ENCODE measurements around the gene NBEAL2.

The NBEAL2 gene

DNA sequence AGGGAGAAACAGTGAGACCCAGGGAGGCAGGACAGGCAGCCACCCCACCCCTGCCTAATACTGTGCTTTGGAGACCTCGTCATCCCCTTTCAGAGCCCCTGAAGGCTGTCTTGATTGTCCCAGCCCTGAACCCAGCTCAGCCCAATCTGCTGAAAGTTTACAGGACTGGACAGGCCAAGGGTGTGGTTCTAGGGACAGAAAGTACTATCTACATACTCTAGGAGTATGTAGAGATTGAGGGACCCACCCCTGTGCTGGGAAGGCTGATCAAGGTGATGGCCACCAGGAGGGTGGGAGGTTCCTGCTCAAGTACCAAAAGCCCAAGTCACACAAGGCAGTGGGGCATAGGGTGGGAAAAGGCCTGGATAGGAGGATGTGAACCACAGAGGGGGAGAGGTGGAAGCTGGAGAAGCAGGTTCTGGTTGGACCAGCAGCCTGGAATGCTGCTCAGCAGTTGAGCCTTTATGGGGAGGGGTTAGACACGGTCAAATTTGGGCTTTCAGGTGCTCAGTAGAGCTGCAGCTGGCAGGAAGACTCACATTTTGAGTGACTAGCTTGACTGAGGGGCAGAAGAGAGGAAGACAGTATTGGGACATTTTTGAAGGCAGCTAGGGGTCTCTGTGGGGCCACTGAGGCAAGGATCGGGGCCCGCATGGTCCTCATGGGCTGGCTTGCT is 6.7 kb downstream of the NBEAL2 start:
- no peak for ATAC-seq
- TF ChIP-seq, protein P1, sequence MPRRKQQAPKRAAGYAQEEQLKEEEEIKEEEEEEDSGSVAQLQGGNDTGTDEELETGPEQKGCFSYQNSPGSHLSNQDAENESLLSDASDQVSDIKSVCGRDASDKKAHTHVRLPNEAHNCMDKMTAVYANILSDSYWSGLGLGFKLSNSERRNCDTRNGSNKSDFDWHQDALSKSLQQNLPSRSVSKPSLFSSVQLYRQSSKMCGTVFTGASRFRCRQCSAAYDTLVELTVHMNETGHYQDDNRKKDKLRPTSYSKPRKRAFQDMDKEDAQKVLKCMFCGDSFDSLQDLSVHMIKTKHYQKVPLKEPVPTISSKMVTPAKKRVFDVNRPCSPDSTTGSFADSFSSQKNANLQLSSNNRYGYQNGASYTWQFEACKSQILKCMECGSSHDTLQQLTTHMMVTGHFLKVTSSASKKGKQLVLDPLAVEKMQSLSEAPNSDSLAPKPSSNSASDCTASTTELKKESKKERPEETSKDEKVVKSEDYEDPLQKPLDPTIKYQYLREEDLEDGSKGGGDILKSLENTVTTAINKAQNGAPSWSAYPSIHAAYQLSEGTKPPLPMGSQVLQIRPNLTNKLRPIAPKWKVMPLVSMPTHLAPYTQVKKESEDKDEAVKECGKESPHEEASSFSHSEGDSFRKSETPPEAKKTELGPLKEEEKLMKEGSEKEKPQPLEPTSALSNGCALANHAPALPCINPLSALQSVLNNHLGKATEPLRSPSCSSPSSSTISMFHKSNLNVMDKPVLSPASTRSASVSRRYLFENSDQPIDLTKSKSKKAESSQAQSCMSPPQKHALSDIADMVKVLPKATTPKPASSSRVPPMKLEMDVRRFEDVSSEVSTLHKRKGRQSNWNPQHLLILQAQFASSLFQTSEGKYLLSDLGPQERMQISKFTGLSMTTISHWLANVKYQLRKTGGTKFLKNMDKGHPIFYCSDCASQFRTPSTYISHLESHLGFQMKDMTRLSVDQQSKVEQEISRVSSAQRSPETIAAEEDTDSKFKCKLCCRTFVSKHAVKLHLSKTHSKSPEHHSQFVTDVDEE (CRISPR knock-in tag; IDR thresholded peaks at IDR 0.05) = no peak
- TF ChIP-seq PPARA (CRISPR knock-in tag; IDR thresholded peaks at IDR 0.05; ENCODE audit: borderline replicate concordance) = no peak

- ATAC-seq = no peak
- TF ChIP-seq GLIS3 (CRISPR knock-in tag; IDR thresholded peaks at IDR 0.05) = no peak
- TF ChIP-seq, protein P1 (CRISPR knock-in tag; IDR thresholded peaks at IDR 0.05) = no peak
- no peak for TF ChIP-seq BACH2 (CRISPR knock-in tag; IDR thresholded peaks at IDR 0.05; ENCODE audit: borderline replicate concordance)
- TF ChIP-seq PATZ1 (CRISPR knock-in tag; IDR thresholded peaks at IDR 0.05; ENCODE audit: borderline replicate concordance) = no peak
Observed at GRCh38 chr3:46986782-46987310, 7.4 kb downstream of the NBEAL2 start.

GRCh38 chr3:46987319-46987742 is 7.9 kb downstream of the NBEAL2 start:
- TF ChIP-seq ARNTL (CRISPR knock-in tag; IDR thresholded peaks at IDR 0.05; ENCODE audit: borderline replicate concordance, low read depth) (no peak), ZFP30 (CRISPR knock-in tag; IDR thresholded peaks at IDR 0.05) (no peak), ISL1 (CRISPR knock-in tag; IDR thresholded peaks at IDR 0.05) (no peak), RARB (CRISPR knock-in tag; IDR thresholded peaks at IDR 0.05) (no peak), GLIS3 (CRISPR knock-in tag; IDR thresholded peaks at IDR 0.05) (no peak), CSDC2 (CRISPR knock-in tag; IDR thresholded peaks at IDR 0.05) (no peak), TCF4 (CRISPR knock-in tag; IDR thresholded peaks at IDR 0.05; ENCODE audit: borderline replicate concordance) (no peak), ZC3H10 (CRISPR knock-in tag; IDR thresholded peaks at IDR 0.05) (no peak), ZFP3 (CRISPR knock-in tag; IDR thresholded peaks at IDR 0.05) (no peak), ZNF565 (CRISPR knock-in tag; conservative IDR thresholded peaks at IDR 0.05; ENCODE audit: low read depth) (no peak), PATZ1 (CRISPR knock-in tag; IDR thresholded peaks at IDR 0.05; ENCODE audit: borderline replicate concordance) (no peak), SNAI2 (CRISPR knock-in tag; IDR thresholded peaks at IDR 0.05) (no peak), ZNF8 (CRISPR knock-in tag; IDR thresholded peaks at IDR 0.05) (no peak), ESRRG (CRISPR knock-in tag; IDR thresholded peaks at IDR 0.05) (no peak), ZNF70 (CRISPR knock-in tag; IDR thresholded peaks at IDR 0.05) (no peak)
- TF ChIP-seq, protein P1 (CRISPR knock-in tag; IDR thresholded peaks at IDR 0.05) = no peak
- no peak for ATAC-seq
